DOHH2 (cell line): ENCODE data around the gene PLA1A.

Source experiments
- H3F3A ChIP-seq: fragments of 200-600 bp; sonication (generic), shearing (Covaris generic); 2 replicates; pipeline ENCODE4 v1.6.0; 2016; ENCODE audit warnings: antibody characterized with exemption, mild to moderate bottlenecking; ENCODE audit not compliant: control insufficient read depth, insufficient read depth
- H3K27ac ChIP-seq: fragments of 200-600 bp; sonication (generic); 2 replicates; pipeline ENCODE4 v1.5.1; 2014; ENCODE audit warnings: low read depth, mild to moderate bottlenecking, low read length, moderate library complexity
- H3K27me3 ChIP-seq: fragments of 200-600 bp; sonication (generic); 2 replicates; pipeline ENCODE4 v1.6.1; 2014; ENCODE audit warnings: mild to moderate bottlenecking, low read length, mixed read lengths; ENCODE audit not compliant: control insufficient read depth
- H3K36me3 ChIP-seq: fragments of 200-600 bp; sonication (generic); 2 replicates; pipeline ENCODE4 v1.6.1; 2014; ENCODE audit warnings: mild to moderate bottlenecking, low read length, moderate library complexity, mixed read lengths; ENCODE audit not compliant: control insufficient read depth
- H3K4me1 ChIP-seq: fragments of 200-600 bp; sonication (generic); 2 replicates; pipeline ENCODE4 v1.6.1; 2014; ENCODE audit warnings: mild to moderate bottlenecking, low read length, mixed read lengths; ENCODE audit not compliant: control insufficient read depth
- H3K4me2 ChIP-seq: fragments of 200-600 bp; sonication (generic); 2 replicates; pipeline ENCODE4 v1.6.0; 2014; ENCODE audit warnings: mild to moderate bottlenecking, low read length, moderate library complexity
- H3K4me3 ChIP-seq: fragments of 200-600 bp; sonication (generic); 2 replicates; pipeline ENCODE4 v1.5.1; 2014; ENCODE audit warnings: mild to moderate bottlenecking, low read length, mixed read lengths
- H3K79me2 ChIP-seq: fragments of 200-600 bp; sonication (generic); 2 replicates; pipeline ENCODE4 v1.6.1; 2014; ENCODE audit warnings: mild to moderate bottlenecking, low read length, mixed read lengths; ENCODE audit not compliant: control insufficient read depth
- H3K9me2 ChIP-seq: fragments of 200-600 bp; sonication (generic); replicated peaks from 2 replicates; pipeline ENCODE4 v1.6.1; 2014; ENCODE audit warnings: mild to moderate bottlenecking, low read length, mixed read lengths; ENCODE audit not compliant: control insufficient read depth
- H3K9me3 ChIP-seq: fragments of 200-600 bp; sonication (generic); 2 replicates; pipeline ENCODE4 v1.6.1; 2014; ENCODE audit warnings: antibody characterized with exemption, low read length, mixed read lengths; ENCODE audit not compliant: control insufficient read depth, insufficient read depth
- H4K20me1 ChIP-seq: fragments of 200-600 bp; sonication (generic); 2 replicates; pipeline ENCODE4 v1.6.0; 2014; ENCODE audit warnings: low read depth, mild to moderate bottlenecking, antibody characterized with exemption, low read length, moderate library complexity; ENCODE audit not compliant: control insufficient read depth, insufficient read depth
- EZH2phosphoT487 ChIP-seq: fragments of 200-600 bp; sonication (generic); IDR thresholded peaks from 2 replicates; pipeline ENCODE4 v1.6.1; 2017; ENCODE audit warnings: borderline replicate concordance, mild to moderate bottlenecking, antibody characterized with exemption, low read length, moderate library complexity, mixed read lengths
- TF ChIP-seq, protein P1 (sequence below): fragments of 200-600 bp; sonication (generic); IDR thresholded peaks from one replicate; pipeline ENCODE4 v1.5.1; 2014; ENCODE audit warnings: antibody characterized with exemption, mild to moderate bottlenecking, low read depth, low read length; ENCODE audit not compliant: poor library complexity, severe bottlenecking

The PLA1A gene

DNA sequence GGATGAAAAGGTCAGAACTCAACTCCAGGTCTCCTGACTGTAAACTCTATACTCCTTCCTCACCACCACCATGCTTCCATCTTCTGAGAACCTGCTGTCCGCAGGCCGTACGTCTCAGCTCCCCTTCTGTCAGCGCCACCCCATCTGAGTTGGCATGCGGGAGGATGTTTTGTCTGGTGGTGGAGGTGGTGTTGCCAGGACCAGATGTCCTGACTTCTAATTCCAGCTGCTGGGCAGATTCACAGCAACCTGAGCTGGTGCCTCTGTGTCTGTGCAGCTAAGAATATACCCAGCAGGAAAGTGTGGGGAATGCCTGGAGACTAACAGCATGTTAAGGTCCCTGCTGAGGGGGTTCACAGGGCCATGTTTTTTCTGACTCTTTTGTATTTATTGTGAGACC lies 23.2 kb downstream of the PLA1A start:
- no peak for TF ChIP-seq EZH2phosphoT487
- TF ChIP-seq, protein P1, sequence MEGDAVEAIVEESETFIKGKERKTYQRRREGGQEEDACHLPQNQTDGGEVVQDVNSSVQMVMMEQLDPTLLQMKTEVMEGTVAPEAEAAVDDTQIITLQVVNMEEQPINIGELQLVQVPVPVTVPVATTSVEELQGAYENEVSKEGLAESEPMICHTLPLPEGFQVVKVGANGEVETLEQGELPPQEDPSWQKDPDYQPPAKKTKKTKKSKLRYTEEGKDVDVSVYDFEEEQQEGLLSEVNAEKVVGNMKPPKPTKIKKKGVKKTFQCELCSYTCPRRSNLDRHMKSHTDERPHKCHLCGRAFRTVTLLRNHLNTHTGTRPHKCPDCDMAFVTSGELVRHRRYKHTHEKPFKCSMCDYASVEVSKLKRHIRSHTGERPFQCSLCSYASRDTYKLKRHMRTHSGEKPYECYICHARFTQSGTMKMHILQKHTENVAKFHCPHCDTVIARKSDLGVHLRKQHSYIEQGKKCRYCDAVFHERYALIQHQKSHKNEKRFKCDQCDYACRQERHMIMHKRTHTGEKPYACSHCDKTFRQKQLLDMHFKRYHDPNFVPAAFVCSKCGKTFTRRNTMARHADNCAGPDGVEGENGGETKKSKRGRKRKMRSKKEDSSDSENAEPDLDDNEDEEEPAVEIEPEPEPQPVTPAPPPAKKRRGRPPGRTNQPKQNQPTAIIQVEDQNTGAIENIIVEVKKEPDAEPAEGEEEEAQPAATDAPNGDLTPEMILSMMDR = no peak
- no peaks in the 10 kb centered on the region for H3K9me2 ChIP-seq
- H3K4me2 ChIP-seq = no peak overlapping the region

DNA sequence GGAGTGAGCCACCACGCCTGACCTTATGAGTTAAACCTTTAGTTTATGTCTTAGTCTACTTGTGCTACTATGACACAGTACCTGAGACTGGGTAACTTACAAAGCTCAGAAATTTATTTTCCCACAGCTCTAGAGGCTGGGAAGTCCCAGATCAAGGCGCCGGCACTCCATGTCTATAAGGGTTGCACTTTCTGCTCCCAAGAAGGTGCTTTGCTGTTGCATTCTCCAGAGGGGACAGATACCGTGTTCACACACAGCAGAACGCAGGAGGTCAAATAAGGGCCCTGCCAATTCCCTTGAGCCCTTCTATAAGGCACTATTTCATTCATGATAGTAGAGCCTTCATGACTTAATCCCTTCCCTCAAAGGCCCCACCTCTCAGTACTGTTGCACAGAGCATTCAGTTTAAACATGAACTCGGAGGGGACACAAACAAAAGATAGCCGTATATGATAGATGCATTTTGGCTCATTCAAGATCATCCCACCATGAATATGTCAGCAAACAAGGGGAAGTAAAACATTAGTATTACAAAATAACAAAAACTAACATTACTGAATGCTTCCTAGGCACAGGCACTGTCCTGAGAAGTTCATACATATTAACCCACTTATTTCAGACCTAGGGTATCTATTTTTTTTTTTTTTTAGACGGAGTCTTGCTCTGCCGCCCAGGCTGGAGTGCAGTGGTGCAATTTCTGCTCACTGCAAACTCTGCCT lies 26.5 kb downstream of the PLA1A start:
- Histone ChIP-seq H3K9me3 (no peaks in the 10 kb centered on the region), H3K27ac (no peak overlapping the region), H4K20me1 (no peaks in the 10 kb centered on the region), H3K9me2 (no peaks in the 10 kb centered on the region), H3K79me2 (no peaks in the 10 kb centered on the region), H3K27me3 (peaks cover 43% of the 10 kb centered on the region), H3K4me2 (no peak overlapping the region), H3K36me3 (no peaks in the 10 kb centered on the region), H3K4me3 (no peak overlapping the region), H3F3A (no peaks in the 10 kb centered on the region), H3K4me1 (no peaks in the 10 kb centered on the region)
- no peak for TF ChIP-seq EZH2phosphoT487
- TF ChIP-seq, protein P1 = no peak

More for the DNA sequence above, 23.2 kb downstream of the PLA1A start:
- H3K36me3 ChIP-seq = no peaks in the 10 kb centered on the region
- H4K20me1 ChIP-seq = no peaks in the 10 kb centered on the region
- no peaks in the 10 kb centered on the region for H3K9me3 ChIP-seq
- H3F3A ChIP-seq = no peaks in the 10 kb centered on the region
- H3K79me2 ChIP-seq = no peaks in the 10 kb centered on the region
- no peaks in the 10 kb centered on the region for H3K4me1 ChIP-seq
- H3K4me3 ChIP-seq = no peak overlapping the region
- H3K27me3 ChIP-seq = peaks cover 30% of the 10 kb centered on the region
- no peak overlapping the region for H3K27ac ChIP-seq

DNA sequence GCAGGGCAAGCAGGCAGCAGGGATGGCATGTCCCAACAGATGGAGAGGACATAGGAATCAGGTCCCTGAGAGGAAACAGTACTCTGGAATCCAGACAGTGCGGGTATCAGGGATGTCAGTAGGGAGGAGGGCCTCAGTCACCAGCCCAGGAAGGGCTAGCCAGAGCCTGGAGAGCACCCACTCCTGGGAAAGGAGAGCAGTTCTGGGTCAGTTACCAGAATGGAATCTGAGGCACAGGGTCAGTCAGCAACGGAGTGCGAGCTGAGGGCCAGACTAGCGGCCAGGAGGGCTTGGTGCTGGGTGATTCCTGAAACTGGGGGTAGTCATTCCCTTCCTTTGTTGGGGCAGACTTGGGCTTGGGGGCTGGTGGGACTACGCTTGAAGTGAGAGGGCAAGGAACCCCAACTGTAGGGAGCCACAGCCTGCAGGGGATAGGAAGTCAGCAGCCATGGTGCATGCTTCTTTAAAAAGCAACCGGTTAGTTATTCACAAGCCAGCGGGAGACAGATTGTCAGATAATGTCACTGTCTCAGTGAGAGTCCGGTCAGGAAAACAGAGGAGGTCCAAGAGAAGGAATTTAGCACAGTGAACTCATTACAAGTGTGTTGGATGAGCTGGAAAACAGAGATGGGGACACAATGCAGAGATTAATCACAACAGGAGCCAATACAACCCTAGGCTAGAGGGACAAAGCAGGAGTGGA lies 27.9 kb downstream of the PLA1A start:
- no peak overlapping the region for H3K4me2 ChIP-seq
- no peak overlapping the region for H3K4me3 ChIP-seq
- H3K4me1 ChIP-seq = no peaks in the 10 kb centered on the region
- H3K27ac ChIP-seq = no peak overlapping the region
- H3K9me3 ChIP-seq = no peaks in the 10 kb centered on the region
- H3K79me2 ChIP-seq = no peaks in the 10 kb centered on the region
- H3K27me3 ChIP-seq = peaks cover 48% of the 10 kb centered on the region
- H3K36me3 ChIP-seq = no peaks in the 10 kb centered on the region
- TF ChIP-seq, protein P1 = no peak
- no peak for TF ChIP-seq EZH2phosphoT487
- no peaks in the 10 kb centered on the region for H4K20me1 ChIP-seq
- no peaks in the 10 kb centered on the region for H3K9me2 ChIP-seq
- no peaks in the 10 kb centered on the region for H3F3A ChIP-seq
